Fibroblast of skin of scalp (primary cell): ENCODE results near the gene ADAMTS2.
A peak's percentile ranks its signal among the peaks of the same experiment; 100 is the strongest.

Source experiments
- DNase-seq: peaks from one replicate; pipeline ENCODE4 v3.0.0-alpha.2; 2013

The ADAMTS2 gene

GRCh38 chr5:179215576-179215975 is 129.7 kb downstream of the ADAMTS2 start:
- DNase-seq, result peak; percentile 26

GRCh38 chr5:179214678-179215077 is 130.6 kb downstream of the ADAMTS2 start:
- DNase-seq, result no peak

GRCh38 chr5:179212870-179213269 is 132.4 kb downstream of the ADAMTS2 start:
- DNase-seq, result peak; percentile 42

- no peak for DNase-seq
Measured at GRCh38 chr5:179211631-179212030, 133.6 kb downstream of the ADAMTS2 start.

GRCh38 chr5:179211068-179211467 is 134.2 kb downstream of the ADAMTS2 start:
- peak; percentile 14 for DNase-seq

- DNase-seq, result no peak
Measured at GRCh38 chr5:179210478-179210877, 134.8 kb downstream of the ADAMTS2 start.

- peak; percentile 67 for DNase-seq
Measured at GRCh38 chr5:179209359-179210150, 135.7 kb downstream of the ADAMTS2 start.

GRCh38 chr5:179208706-179209358 is 136.4 kb downstream of the ADAMTS2 start:
- no peak for DNase-seq

- DNase-seq, result no peak
Measured at GRCh38 chr5:179207920-179208705, 137.1 kb downstream of the ADAMTS2 start.

- no peak for DNase-seq
Measured at GRCh38 chr5:179207470-179207869, 137.8 kb downstream of the ADAMTS2 start.

GRCh38 chr5:179206366-179206765 is 138.9 kb downstream of the ADAMTS2 start:
- DNase-seq, result no peak

- no peak for DNase-seq
Measured at GRCh38 chr5:179205277-179205676, 140.0 kb downstream of the ADAMTS2 start.

GRCh38 chr5:179204572-179204971 is 140.7 kb downstream of the ADAMTS2 start:
- no peak for DNase-seq

- DNase-seq, result no peak
Measured at GRCh38 chr5:179203248-179203647, 142.0 kb downstream of the ADAMTS2 start.

GRCh38 chr5:179201986-179202385 is 143.3 kb downstream of the ADAMTS2 start:
- no peak for DNase-seq

- DNase-seq, result no peak
Measured at GRCh38 chr5:179199246-179199645, 146.0 kb downstream of the ADAMTS2 start.

GRCh38 chr5:179198825-179199224 is 146.4 kb downstream of the ADAMTS2 start:
- DNase-seq, result no peak

- no peak for DNase-seq
Measured at GRCh38 chr5:179196405-179197079, 148.7 kb downstream of the ADAMTS2 start.

- DNase-seq, result no peak
Measured at GRCh38 chr5:179195561-179196404, 149.5 kb downstream of the ADAMTS2 start.

- DNase-seq, result no peak
Measured at GRCh38 chr5:179194941-179195381, 150.3 kb downstream of the ADAMTS2 start.

GRCh38 chr5:179194201-179194910 is 150.9 kb downstream of the ADAMTS2 start:
- no peak for DNase-seq
